ENCODE measurements around the gene COX6A1.

Gene COX6A1

DNA sequence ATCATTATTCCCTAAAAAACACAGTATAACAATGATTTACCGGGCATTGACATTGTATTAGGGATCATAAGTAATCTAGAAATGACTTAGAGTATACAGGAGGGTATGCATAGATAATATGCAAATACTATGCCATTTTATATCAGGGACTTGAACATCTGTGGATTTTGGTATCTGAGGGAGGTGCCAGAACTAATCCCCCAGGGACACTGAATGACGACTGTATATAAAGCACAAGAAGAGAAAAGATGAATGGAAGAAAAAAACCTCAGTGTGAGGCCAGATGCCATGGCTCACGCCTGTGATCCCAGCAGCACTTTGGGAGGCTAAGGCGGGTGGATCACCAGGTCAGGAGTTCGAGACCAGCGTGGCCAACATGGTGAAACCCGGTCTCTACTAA lies 25.5 kb upstream of the COX6A1 start:
- TF ChIP-seq, protein P1, sequence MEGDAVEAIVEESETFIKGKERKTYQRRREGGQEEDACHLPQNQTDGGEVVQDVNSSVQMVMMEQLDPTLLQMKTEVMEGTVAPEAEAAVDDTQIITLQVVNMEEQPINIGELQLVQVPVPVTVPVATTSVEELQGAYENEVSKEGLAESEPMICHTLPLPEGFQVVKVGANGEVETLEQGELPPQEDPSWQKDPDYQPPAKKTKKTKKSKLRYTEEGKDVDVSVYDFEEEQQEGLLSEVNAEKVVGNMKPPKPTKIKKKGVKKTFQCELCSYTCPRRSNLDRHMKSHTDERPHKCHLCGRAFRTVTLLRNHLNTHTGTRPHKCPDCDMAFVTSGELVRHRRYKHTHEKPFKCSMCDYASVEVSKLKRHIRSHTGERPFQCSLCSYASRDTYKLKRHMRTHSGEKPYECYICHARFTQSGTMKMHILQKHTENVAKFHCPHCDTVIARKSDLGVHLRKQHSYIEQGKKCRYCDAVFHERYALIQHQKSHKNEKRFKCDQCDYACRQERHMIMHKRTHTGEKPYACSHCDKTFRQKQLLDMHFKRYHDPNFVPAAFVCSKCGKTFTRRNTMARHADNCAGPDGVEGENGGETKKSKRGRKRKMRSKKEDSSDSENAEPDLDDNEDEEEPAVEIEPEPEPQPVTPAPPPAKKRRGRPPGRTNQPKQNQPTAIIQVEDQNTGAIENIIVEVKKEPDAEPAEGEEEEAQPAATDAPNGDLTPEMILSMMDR (IDR thresholded peaks at IDR 0.05; ENCODE audit: low read depth, low read length), result no peak
- H3K4me3 ChIP-seq (ENCODE audit: low read depth, low read length), result no peak overlapping the region
- in situ Hi-C loops (cut with HindIII; ENCODE audit: low sequenced_read_pairs), result no loop called here
- no peak for DNase-seq (ENCODE audit: low read depth, low spot score)

DNA sequence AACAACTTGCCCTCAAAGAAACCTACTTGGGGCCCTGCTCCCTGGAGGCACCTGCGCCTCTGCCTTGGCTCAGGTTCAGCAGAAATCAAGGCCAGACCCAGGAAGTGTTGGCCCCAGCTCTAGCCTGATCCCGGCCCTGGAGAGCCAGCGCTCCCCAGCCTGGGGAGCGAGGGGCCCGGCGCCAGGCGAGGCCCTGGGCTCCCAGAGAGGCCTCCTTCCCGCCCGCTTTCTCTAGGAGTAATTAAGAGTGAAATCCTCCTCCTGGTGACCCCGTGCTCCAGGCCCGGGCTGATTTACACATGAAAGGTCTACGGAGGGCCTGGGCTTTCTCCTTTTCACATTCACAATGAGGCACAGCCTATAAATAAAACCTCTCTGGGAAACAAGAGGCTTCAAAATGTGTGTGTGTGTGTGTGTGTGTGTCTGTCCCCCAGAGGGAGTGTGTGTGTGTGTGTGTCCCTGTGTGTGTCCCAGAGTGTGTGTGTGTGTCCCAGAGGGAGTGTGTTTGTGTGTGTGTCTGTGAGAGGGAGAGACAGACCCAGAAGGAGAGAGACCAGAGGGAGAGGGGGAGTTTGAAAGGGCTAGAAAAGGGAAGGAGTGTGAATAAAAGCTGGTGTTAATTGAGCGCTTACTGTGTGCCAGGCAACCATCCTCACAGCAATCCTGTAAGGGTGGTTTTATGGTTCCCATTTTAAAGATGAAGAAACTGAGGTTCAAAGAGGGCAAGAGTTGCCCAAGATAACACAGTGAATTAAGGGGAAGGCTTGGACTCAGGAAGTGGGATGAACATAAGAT lies 23.8 kb upstream of the COX6A1 start:
- in situ Hi-C loops (cut with HindIII; ENCODE audit: low sequenced_read_pairs), result no loop called here
- H3K4me3 ChIP-seq (ENCODE audit: low read depth, low read length), result no peak overlapping the region
- TF ChIP-seq, protein P1 (IDR thresholded peaks at IDR 0.05; ENCODE audit: low read depth, low read length), result no peak
- DNase-seq (ENCODE audit: low read depth, low spot score), result no peak

DNA sequence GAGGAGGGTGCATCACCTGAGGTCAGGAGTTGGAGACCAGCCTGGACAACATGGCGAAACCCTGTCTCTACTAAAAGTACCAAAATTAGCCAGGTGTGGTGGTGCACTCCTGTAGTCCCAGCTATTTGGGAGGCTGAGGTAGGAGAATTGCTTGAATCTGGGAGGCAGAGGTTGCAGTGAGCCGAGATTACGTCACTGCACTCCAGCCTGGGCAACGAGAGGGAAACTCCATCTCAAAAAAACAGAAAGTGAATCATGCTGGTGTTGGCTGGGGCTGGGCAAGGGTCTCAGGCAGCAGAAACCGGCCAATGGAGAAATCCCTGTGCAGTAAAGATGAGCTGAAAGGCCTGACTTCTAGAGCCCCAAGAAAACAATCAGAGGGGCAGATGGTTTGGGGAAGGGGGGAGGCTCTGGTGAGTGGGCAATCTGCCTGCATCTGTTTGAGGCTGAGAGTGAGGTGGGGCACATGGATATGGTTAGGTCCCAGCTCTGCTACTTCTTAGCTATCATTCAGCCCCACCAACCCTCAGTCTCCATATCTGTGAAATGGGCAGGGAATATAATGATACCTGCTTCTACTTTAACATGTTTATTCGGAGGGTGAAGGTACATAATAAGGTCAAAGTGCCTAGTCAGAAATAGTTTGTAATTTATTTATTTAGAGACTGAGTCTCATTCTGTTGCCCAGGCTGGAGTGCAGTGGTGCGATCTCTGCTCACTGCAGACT lies 21.3 kb upstream of the COX6A1 start:
- DNase-seq (ENCODE audit: low read depth, low spot score), result no peak
- H3K4me3 ChIP-seq (ENCODE audit: low read depth, low read length), result no peak overlapping the region
- TF ChIP-seq, protein P1 (IDR thresholded peaks at IDR 0.05; ENCODE audit: low read depth, low read length), result no peak
- in situ Hi-C loops (cut with HindIII; ENCODE audit: low sequenced_read_pairs), result no loop called here

DNA sequence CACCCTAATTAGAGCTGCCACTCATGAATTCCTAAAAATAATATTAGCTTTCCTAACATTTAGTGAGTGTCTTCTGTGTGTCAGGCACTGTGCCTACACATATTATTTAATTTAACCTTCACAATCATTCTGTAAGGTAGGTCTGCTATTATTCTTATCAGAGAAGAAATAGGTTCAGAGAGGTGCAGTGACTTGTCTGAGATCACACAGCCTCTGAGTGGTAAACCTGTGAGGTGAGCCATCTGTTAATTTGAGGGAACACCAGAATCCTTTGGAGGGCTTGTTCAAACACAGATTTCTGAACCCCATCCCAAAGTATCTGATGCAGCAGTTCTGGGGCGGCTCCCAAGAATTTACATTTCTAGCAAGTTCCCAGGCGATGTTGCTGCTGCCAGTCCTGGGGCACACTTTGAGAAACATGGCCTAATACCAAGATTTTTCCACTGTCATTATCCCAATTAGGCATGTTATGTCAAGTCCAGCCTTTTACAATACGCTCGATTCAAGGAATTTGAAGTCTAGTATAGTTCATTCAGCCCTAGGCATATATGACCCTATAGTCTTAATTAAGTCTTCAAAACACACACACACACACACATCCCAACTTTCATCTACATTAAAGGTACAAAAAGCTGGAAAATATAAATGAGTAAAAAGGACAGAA lies 19.9 kb upstream of the COX6A1 start:
- DNase-seq (ENCODE audit: low read depth, low spot score), result no peak
- in situ Hi-C loops (cut with HindIII; ENCODE audit: low sequenced_read_pairs), result no loop called here
- TF ChIP-seq, protein P1 (IDR thresholded peaks at IDR 0.05; ENCODE audit: low read depth, low read length), result no peak
- H3K4me3 ChIP-seq (ENCODE audit: low read depth, low read length), result no peak overlapping the region

DNA sequence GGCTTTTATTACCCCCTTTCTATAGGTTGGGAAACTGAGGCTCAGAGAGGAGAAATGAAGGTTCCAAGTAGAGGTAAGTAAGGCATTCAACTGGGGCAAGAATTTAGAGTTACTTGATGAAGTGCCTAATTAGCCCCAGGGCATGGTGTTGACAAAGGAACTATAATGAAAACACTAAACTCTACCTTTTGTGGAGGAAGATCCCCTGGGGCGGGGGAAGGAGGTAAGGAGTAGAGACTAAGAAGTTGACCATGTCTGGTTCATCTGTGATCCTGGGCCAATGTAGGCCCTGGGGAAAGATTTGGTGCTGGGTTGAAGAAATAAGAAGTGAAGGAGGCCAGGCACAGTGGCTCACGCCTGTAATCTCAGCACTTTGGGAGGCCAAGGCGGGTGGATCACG lies 16.2 kb upstream of the COX6A1 start:
- TF ChIP-seq, protein P1 (IDR thresholded peaks at IDR 0.05; ENCODE audit: low read depth, low read length), result no peak
- H3K4me3 ChIP-seq (ENCODE audit: low read depth, low read length), result no peak overlapping the region
- DNase-seq (ENCODE audit: low read depth, low spot score), result no peak
- in situ Hi-C loops (cut with HindIII; ENCODE audit: low sequenced_read_pairs), result no loop called here

DNA sequence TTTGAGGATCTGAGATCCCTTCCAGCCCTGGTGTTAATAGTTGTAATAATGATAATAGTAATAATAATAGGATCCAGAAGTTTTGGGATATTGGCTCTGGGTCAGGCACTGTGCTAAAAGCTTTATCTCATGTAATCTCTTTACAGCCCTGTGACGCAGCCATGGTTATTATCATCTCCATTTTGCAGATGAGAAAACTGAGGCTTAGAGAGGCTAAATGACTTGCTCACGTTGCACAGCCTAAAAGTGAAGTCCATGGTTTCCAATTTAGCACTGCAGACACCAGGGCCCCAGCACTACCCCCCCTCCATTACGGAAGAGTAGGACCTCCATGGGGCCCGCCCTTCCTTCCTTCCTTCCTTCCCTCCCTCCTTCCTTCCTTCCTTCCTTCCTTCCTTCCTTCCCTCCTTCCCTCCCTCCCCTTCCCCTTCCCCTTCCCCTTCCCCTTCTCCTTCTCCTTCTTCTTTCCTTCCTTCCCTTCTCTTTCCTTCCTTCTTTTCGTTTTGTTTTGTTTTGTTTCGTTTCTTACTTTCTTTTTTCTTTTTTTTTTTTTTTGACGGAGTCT lies 14.9 kb upstream of the COX6A1 start:
- no peak overlapping the region for H3K4me3 ChIP-seq (ENCODE audit: low read depth, low read length)
- no peak for DNase-seq (ENCODE audit: low read depth, low spot score)
- TF ChIP-seq, protein P1 (IDR thresholded peaks at IDR 0.05; ENCODE audit: low read depth, low read length), result no peak
- in situ Hi-C loops (cut with HindIII; ENCODE audit: low sequenced_read_pairs), result no loop called here

Data from astrocyte of the spinal cord (primary cell).